K562 (cell line): ENCODE measurements around the gene FAM184B. TPM values are rescaled to one million over a fixed set of nuclear protein-coding genes. Genes with fewer than 3 reads are reported as not detected.

Experiments
- ATAC-seq: fragments of 200-7000 bp; cut with Tn5 transposase; 3 replicates; pipeline ENCODE4 v1.9.1; 2020; ENCODE audit warnings: moderate library complexity
- BruUV-seq: library from RNA; stranded (reverse); fragments of 400-500 nt; replicated peaks from 2 replicates; lab custom pipeline; 2021; lab: Mats Ljungman, UMichigan
- CTCF ChIA-PET: fragments of 300-600 bp; formaldehyde crosslinking; extraction: SDS; loops from one replicate; lab custom pipeline; 2021; ENCODE audit warnings: low intra/inter-chr PET ratio; lab: Yijun Ruan, JAX
- POLR2A ChIA-PET: fragments of 300-600, 350-650 bp; sonication (Branson Sonifier 250); formaldehyde crosslinking; extraction: SDS; loops from one replicate; lab custom pipeline; 2021; ENCODE audit warnings: antibody characterized with exemption, inconsistent platforms; lab: Yijun Ruan, JAX
- DNase-seq, 4 experiments: peaks; one replicate each; pipeline versions ENCODE4 v3.0.0 to v3.0.0-alpha.2; 2011 to 2018; ENCODE audit warnings: low spot score in 3 of 4, mixed read lengths in 3 of 4; ENCODE audit errors: extremely low read depth in 1 of 4
- FAIRE-seq: peaks from 2 replicates; lab custom pipeline; 2011; peaks lifted over from hg19 to GRCh38; lab: Jason Lieb, UNC
- H2AFZ ChIP-seq: 2 replicates; pipeline ENCODE4 v1.6.0; 2011; ENCODE audit warnings: low read depth, low read length, control low read depth, inconsistent platforms
- H3K27ac ChIP-seq: fragments of 200-600 bp; 3 replicates; pipeline ENCODE4 v1.8.0; 2011; ENCODE audit warnings: low read depth, mild to moderate bottlenecking, control low read depth, inconsistent platforms, low read length, moderate library complexity, mixed read lengths; ENCODE audit errors: extremely low read depth
- H3K27me3 ChIP-seq, 2 experiments: fragments of 300-600 bp in 1 of 2; 2 replicates in 1 of 2; 3 replicates in 1 of 2; pipeline versions ENCODE4 v1.6.0 to v1.8.0; 2011; ENCODE audit warnings: inconsistent platforms in 2 of 2, low read length in 2 of 2, mild to moderate bottlenecking in 1 of 2, mixed read lengths in 1 of 2, moderate library complexity in 1 of 2; ENCODE audit not compliant: control insufficient read depth in 2 of 2, insufficient read depth in 2 of 2
- H3K36me3 ChIP-seq: fragments of 300-600 bp; 3 replicates; pipeline ENCODE4 v1.8.0; 2011; ENCODE audit warnings: mild to moderate bottlenecking, low read length, inconsistent platforms; ENCODE audit not compliant: control insufficient read depth, insufficient read depth
- H3K4me1 ChIP-seq, 2 experiments: fragments of 200-600 bp in 1 of 2; replicated peaks in 1 of 2; 2 replicates in 1 of 2; 3 replicates in 1 of 2; pipeline versions ENCODE4 v1.5.1 to v1.8.0; 2011; ENCODE audit warnings: inconsistent platforms in 2 of 2, low read length in 2 of 2, mild to moderate bottlenecking in 1 of 2, mixed read lengths in 1 of 2, moderate library complexity in 1 of 2; ENCODE audit not compliant: control insufficient read depth in 2 of 2, insufficient read depth in 2 of 2
- H3K4me2 ChIP-seq: 2 replicates; pipeline ENCODE4 v1.6.1; 2011; ENCODE audit warnings: low read length, control low read depth, inconsistent platforms, mixed read lengths; ENCODE audit not compliant: insufficient read depth
- H3K4me3 ChIP-seq: fragments of 200-600 bp; sonication (generic), shearing (Covaris generic); 2 replicates; pipeline ENCODE4 v1.5.1; 2016; ENCODE audit warnings: control low read depth, inconsistent platforms
- H3K79me2 ChIP-seq: fragments of 200-600 bp; 3 replicates; pipeline ENCODE4 v1.8.0; 2011; ENCODE audit warnings: low read length, inconsistent platforms; ENCODE audit not compliant: control insufficient read depth, insufficient read depth
- H3K9ac ChIP-seq, 2 experiments: 2 replicates each; pipeline versions ENCODE4 v1.6.0 to v1.6.1; 2011; ENCODE audit warnings: low read depth in 2 of 2, low read length in 2 of 2, control low read depth in 1 of 2, inconsistent platforms in 1 of 2, mild to moderate bottlenecking in 1 of 2, mixed read lengths in 1 of 2; ENCODE audit not compliant: insufficient read depth in 1 of 2
- H3K9me1 ChIP-seq: one replicate; pipeline ENCODE4 v1.6.0; 2011; ENCODE audit warnings: inconsistent platforms, mild to moderate bottlenecking, low read length, moderate library complexity; ENCODE audit not compliant: control insufficient read depth, insufficient read depth
- H3K9me3 ChIP-seq: replicated peaks from 2 replicates; pipeline ENCODE4 v1.5.1; 2011; ENCODE audit warnings: low read depth, low read length, inconsistent platforms; ENCODE audit not compliant: control insufficient read depth, insufficient read depth
- H4K20me1 ChIP-seq: replicated peaks from 2 replicates; pipeline ENCODE4 v1.6.1; 2011; ENCODE audit warnings: low read length, inconsistent platforms, mixed read lengths; ENCODE audit not compliant: control insufficient read depth, insufficient read depth
- ATF7 ChIP-seq: fragments of 450-650 bp; IDR thresholded peaks from 2 replicates; pipeline ENCODE4 v1.7.1; 2014; ENCODE audit warnings: mild to moderate bottlenecking, moderate library complexity
- BACH1 ChIP-seq: fragments of 200-800 bp; sonication (Bioruptor generic); IDR thresholded peaks from 2 replicates; pipeline ENCODE4 v1.6.1; 2016; ENCODE audit warnings: missing genetic modification characterization, missing compliant biosample characterization
- C11orf30 ChIP-seq: fragments of 450-650 bp; IDR thresholded peaks from 2 replicates; pipeline ENCODE4 v1.6.1; 2016; ENCODE audit warnings: low read depth, mild to moderate bottlenecking
- FOS ChIP-seq: IDR thresholded peaks from 3 replicates; pipeline ENCODE4 v1.6.1; 2011; ENCODE audit not compliant: insufficient read length; ENCODE audit errors: extremely low read depth
- GTF2E2 ChIP-seq: fragments of 200-800 bp; sonication (Bioruptor generic); IDR thresholded peaks from 2 replicates; pipeline ENCODE4 v1.6.1; 2016; ENCODE audit warnings: missing genetic modification characterization, missing compliant biosample characterization
- HMGN3 ChIP-seq: IDR thresholded peaks from 2 replicates; pipeline ENCODE4 v1.6.1; 2011; ENCODE audit warnings: borderline replicate concordance, low read depth, mild to moderate bottlenecking, mixed read lengths, low read length; ENCODE audit not compliant: insufficient read length; ENCODE audit errors: extremely low read depth
- MXI1 ChIP-seq: IDR thresholded peaks from 2 replicates; pipeline ENCODE4 v1.6.1; 2011; ENCODE audit warnings: low read depth, mild to moderate bottlenecking, improper control_type of control experiment, low read length
- NR1H2 ChIP-seq: sonication (generic); formaldehyde crosslinking; IDR thresholded peaks from 2 replicates; pipeline ENCODE4 v1.4.0; 2020; ENCODE audit warnings: mild to moderate bottlenecking, missing genetic modification reagents
- RAD51 ChIP-seq: fragments of 450-650 bp; IDR thresholded peaks from 2 replicates; pipeline ENCODE4 v1.7.1; 2016; ENCODE audit warnings: low read depth, mild to moderate bottlenecking, borderline replicate concordance
- RFX7 ChIP-seq: fragments of 250-450 bp; sonication (Bioruptor Pico); IDR thresholded peaks from 2 replicates; pipeline ENCODE4 v1.5.1; 2021; ENCODE audit warnings: mild to moderate bottlenecking
- SP1 ChIP-seq: sonication (generic); formaldehyde crosslinking; IDR thresholded peaks from 2 replicates; pipeline ENCODE4 v1.8.1; 2022; ENCODE audit warnings: mild to moderate bottlenecking, missing genetic modification reagents
- TCF7L2 ChIP-seq: fragments of 150-350 bp; IDR thresholded peaks from 2 replicates; pipeline ENCODE4 v1.6.1; 2016; ENCODE audit warnings: low read depth, mild to moderate bottlenecking, low read length, moderate library complexity
- TFAP4 ChIP-seq: sonication (generic); formaldehyde crosslinking; IDR thresholded peaks from 2 replicates; pipeline ENCODE4 v1.8.0; 2022; ENCODE audit warnings: missing genetic modification reagents, mild to moderate bottlenecking, moderate library complexity, borderline replicate concordance
- THAP7 ChIP-seq: fragments of 250-450 bp; sonication (Bioruptor Pico); IDR thresholded peaks from 2 replicates; pipeline ENCODE4 v1.5.0; 2021
- ZNF41 ChIP-seq: fragments of 250-450 bp; sonication (Bioruptor Pico); conservative IDR thresholded peaks from 2 replicates; pipeline ENCODE4 v1.4.0; 2020; ENCODE audit warnings: mild to moderate bottlenecking
- ZNF699 ChIP-seq: fragments of 250-450 bp; sonication (Bioruptor Pico); IDR thresholded peaks from 2 replicates; pipeline ENCODE4 v1.8.0; 2021; ENCODE audit warnings: mild to moderate bottlenecking, moderate library complexity; ENCODE audit not compliant: insufficient replicate concordance
- WGBS: fragments of 100-300 bp; shearing (Covaris generic); methylation state at CpG from one replicate; pipeline ENCODE4 v1.1.6; 2016; ENCODE audit warnings: low coverage, mixed read lengths; ENCODE audit not compliant: insufficient coverage; ENCODE audit errors: missing lambda C conversion rate; 5-methylcytosine and 5-hydroxymethylcytosine counted together
- in situ Hi-C: fragments of 300-500 bp; cut with MboI; formaldehyde crosslinking; loops from 4 replicates; pipeline ENCODE4 v1.15.0; 2018; ENCODE audit warnings: inconsistent platforms, mixed read lengths
- intact Hi-C: fragments of 100-400 bp; cut with micrococcal nuclease; formaldehyde crosslinking; loops from 2 replicates; pipeline ENCODE4 v1.14.2; 2022
- polyA plus RNA-seq, 8 experiments: library from polyadenylated mRNA; depleted of rRNA in 4 of 8; stranded (reverse) in 5 of 8; unstranded in 3 of 8; fragments of >200 nt; fragmentation: Nextera tagmentation in 2 of 8; fragmentation: Illumina TruSeq in 1 of 8; extraction: Ambion mirVana in 2 of 8; extraction: Trizol in 1 of 8; gene quantifications; 2 replicates each; pipeline versions ENCODE4 v1.2.1 to v1.2.3, GENCODE V29; 2011 to 2014; ENCODE audit warnings: inconsistent platforms in 1 of 8, missing spikeins in 1 of 8
- total RNA-seq, 7 experiments: library from RNA; depleted of rRNA in 6 of 7; stranded (reverse); fragments of >200 nt in 6 of 7; fragmentation: Illumina TruSeq in 2 of 7; extraction: Trizol in 2 of 7; gene quantifications; 2 replicates each; pipeline versions ENCODE4 v1.2.1 to v1.2.3, GENCODE V29; 2011 to 2021; ENCODE audit warnings: low replicate concordance in 1 of 7
- TF ChIP-seq, protein P1 (sequence below): IDR thresholded peaks from 2 replicates; pipeline ENCODE4 v1.6.1; 2011; ENCODE audit warnings: borderline replicate concordance, low read depth, mild to moderate bottlenecking, moderate library complexity, low read length; ENCODE audit not compliant: insufficient read depth, poor library complexity, severe bottlenecking

The FAM184B gene
- total and polyA plus RNA-seq, 9 of the 15 experiments (the other 6 are each of a cell fraction or from before 2014, with no cell fraction given), result not detected

DNA sequence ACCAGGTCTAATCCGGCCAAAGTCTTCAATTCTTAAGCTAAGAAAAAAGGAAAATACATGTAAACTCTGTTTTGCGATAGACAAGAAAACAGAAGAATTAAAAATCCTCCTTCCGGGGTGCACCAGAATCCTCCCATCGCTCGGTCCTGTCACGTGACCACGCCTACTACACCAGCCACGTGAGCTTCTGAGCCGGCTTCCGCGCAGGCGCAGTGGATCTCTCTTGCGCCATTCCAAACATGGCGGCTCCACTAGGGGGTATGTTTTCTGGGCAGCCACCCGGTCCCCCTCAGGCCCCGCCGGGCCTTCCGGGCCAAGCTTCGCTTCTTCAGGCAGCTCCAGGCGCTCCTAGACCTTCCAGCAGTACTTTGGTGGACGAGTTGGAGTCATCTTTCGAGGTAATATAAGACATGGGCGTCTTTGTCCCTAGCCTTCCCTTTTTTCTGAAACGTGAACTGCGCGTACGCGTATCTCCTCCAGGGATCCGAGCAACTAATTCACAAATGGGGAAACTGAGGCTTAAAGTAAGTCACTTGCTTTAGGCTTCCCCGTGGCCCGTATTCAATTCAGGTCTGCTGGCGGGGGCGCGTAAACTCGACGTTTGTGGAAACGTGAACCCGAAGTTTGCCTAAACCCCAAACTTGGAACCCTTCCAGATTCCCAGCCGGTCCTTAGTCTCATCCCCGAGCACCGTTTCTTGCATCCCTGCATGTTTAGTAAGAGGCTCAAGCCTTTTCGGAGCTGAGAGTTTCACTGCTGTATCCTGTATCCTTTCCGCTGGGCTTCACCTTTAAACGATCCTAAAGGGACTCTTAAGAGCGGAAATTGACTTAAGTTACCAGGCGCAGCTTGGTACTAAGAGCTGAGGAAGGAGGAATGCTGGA is 166.8 kb downstream of the FAM184B start, which contains the start of gene MED28:
MED28 (plus strand) TSS at position 226 of the 884 bp plus-strand sequence; CDS start at position 240, 14 bp downstream.
- under 1% methylated on average over 46 of the region's 46 CpGs for WGBS
- DNase-seq (peak; percentile 97 to 98 (median 98)), FAIRE-seq (peak; percentile 94), ATAC-seq (peak; percentile 94)
- peak within 1 kb of the TSS; percentile 92 to 97 for H3K9ac ChIP-seq
- H3K4me3 ChIP-seq, result peak within 1 kb of the TSS; percentile 78
- H3K9me1 ChIP-seq, result peaks cover 3% of the 10 kb centered on the region
- H3K79me2 ChIP-seq, result peaks cover 54% of the 10 kb centered on the region
- H4K20me1 ChIP-seq, result peaks cover 15% of the 10 kb centered on the region
- H3K9me3 ChIP-seq, result no peaks in the 10 kb centered on the region
- peak within 1 kb of the TSS; percentile 92 for H2AFZ ChIP-seq
- CTCF ChIA-PET, result no interaction called here
- in situ Hi-C loops, result no loop called here
- no peaks in the 10 kb centered on the region for H3K27me3 ChIP-seq
- POLR2A ChIA-PET, result interaction anchor here (0.5 to 2.5 kb wide), 12 partner anchors 8 to 1401 kb away, joined by 3 to 6 read pairs (median 3); no protein-coding TSS in a partner anchor
- H3K36me3 ChIP-seq, result peaks cover 35% of the 10 kb centered on the region
- peak within 1 kb of the TSS; percentile 93 for H3K4me2 ChIP-seq
- H3K4me1 ChIP-seq, result peaks cover 15 to 16% of the 10 kb centered on the region in 2 experiments
- H3K27ac ChIP-seq, result peak within 1 kb of the TSS; percentile 90
- intact Hi-C loops, result loop anchor here (1.0 kb wide), 1 partner anchor 37 kb away; the partner anchor contains the start of gene LAP3
- TSS peak; percentile 83 for BruUV-seq
- TF ChIP-seq HMGN3, result no peak
- peak; percentile 94 for TF ChIP-seq GTF2E2 (tag)
- TF ChIP-seq BACH1 (tag), result 0 out of 2 replicates have a peak, but pooled peaks have one; percentile 4
- peak; percentile 14; the same call in 1 of the 2 replicates for TF ChIP-seq SP1 (CRISPR knock-in tag)
- peak; percentile 52; the same call in 1 of the 2 replicates for TF ChIP-seq TFAP4 (CRISPR knock-in tag)
- TF ChIP-seq, protein P1, sequence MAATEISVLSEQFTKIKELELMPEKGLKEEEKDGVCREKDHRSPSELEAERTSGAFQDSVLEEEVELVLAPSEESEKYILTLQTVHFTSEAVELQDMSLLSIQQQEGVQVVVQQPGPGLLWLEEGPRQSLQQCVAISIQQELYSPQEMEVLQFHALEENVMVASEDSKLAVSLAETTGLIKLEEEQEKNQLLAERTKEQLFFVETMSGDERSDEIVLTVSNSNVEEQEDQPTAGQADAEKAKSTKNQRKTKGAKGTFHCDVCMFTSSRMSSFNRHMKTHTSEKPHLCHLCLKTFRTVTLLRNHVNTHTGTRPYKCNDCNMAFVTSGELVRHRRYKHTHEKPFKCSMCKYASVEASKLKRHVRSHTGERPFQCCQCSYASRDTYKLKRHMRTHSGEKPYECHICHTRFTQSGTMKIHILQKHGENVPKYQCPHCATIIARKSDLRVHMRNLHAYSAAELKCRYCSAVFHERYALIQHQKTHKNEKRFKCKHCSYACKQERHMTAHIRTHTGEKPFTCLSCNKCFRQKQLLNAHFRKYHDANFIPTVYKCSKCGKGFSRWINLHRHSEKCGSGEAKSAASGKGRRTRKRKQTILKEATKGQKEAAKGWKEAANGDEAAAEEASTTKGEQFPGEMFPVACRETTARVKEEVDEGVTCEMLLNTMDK, result peak; percentile 52
- TF ChIP-seq C11orf30, result peak; percentile 90
- TF ChIP-seq FOS, result peak; percentile 12
- no peak for TF ChIP-seq ZNF699 (CRISPR knock-in tag)
- TF ChIP-seq ZNF41 (CRISPR knock-in tag), result no peak
- TF ChIP-seq RFX7, result no peak
- no peak for TF ChIP-seq THAP7 (CRISPR knock-in tag)
- peak; percentile 74 for TF ChIP-seq ATF7
- TF ChIP-seq NR1H2 (CRISPR knock-in tag), result no peak
- no peak for TF ChIP-seq MXI1
- TF ChIP-seq TCF7L2, result no peak
- peak; percentile 100 for TF ChIP-seq RAD51
